ENCODE data around the gene TPP2.
A peak's percentile ranks its signal among the peaks of the same experiment; 100 is the strongest.

The TPP2 gene

DNA sequence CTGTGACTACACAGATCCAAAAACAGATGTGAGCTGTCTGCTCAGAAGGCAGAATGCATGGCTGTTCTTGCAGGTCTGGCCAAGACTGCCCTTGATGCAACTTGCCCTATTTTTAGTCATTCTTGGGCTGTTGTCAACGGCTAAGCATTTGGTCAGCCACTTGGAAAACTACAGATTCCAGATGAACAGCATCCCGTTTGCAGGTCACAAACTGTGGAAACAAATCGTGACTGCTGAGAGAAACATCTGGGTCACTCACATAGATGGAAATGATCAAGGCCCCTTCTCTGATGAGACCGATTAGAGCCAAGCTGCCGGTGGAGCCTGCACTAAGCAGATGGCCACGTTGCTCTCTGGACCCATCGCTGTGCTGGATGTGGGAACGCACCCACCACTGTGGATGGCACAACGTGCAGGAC lies 113.5 kb downstream of the TPP2 start:
- TF ChIP-seq, protein P1, sequence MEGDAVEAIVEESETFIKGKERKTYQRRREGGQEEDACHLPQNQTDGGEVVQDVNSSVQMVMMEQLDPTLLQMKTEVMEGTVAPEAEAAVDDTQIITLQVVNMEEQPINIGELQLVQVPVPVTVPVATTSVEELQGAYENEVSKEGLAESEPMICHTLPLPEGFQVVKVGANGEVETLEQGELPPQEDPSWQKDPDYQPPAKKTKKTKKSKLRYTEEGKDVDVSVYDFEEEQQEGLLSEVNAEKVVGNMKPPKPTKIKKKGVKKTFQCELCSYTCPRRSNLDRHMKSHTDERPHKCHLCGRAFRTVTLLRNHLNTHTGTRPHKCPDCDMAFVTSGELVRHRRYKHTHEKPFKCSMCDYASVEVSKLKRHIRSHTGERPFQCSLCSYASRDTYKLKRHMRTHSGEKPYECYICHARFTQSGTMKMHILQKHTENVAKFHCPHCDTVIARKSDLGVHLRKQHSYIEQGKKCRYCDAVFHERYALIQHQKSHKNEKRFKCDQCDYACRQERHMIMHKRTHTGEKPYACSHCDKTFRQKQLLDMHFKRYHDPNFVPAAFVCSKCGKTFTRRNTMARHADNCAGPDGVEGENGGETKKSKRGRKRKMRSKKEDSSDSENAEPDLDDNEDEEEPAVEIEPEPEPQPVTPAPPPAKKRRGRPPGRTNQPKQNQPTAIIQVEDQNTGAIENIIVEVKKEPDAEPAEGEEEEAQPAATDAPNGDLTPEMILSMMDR (IDR thresholded peaks at IDR 0.05; ENCODE audit: extremely low read depth, insufficient read depth, missing control alignments) = no peak
- no peak for DNase-seq (ENCODE audit: low spot score)
- in situ Hi-C loops (cut with MboI; ENCODE audit: low pct_unique_long_range_greater_than_20kb, low sequenced_read_pairs, unreplicated experiment) = no loop called here

GRCh38 chr13:102715447-102715846 lies 118.7 kb downstream of the TPP2 start:
- DNase-seq (ENCODE audit: low spot score) = no peak
- in situ Hi-C loops (cut with MboI; ENCODE audit: low pct_unique_long_range_greater_than_20kb, low sequenced_read_pairs, unreplicated experiment) = no loop called here
- TF ChIP-seq, protein P1 (IDR thresholded peaks at IDR 0.05; ENCODE audit: extremely low read depth, insufficient read depth, missing control alignments) = no peak

DNA sequence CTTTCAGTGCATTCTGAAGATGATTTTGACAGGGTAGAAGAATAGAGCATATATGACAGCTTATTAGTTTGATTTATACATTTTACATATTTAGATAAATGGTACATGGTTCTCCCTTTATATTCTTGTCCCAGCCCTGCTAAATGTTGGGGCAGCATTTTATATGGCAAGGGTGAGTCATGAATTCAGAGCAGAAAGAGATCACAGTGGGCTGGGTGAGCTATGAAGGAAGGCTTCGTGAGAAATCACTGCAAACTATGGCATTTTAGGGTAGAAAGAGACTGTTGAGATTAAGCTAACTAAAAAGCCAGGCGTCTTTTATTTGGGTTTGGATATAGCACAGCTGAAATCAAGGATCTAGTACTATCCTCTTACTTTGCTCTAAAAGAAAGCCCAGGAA lies 122.0 kb downstream of the TPP2 start:
- DNase-seq (ENCODE audit: low spot score) = no peak
- TF ChIP-seq, protein P1 (IDR thresholded peaks at IDR 0.05; ENCODE audit: extremely low read depth, insufficient read depth, missing control alignments) = no peak
- in situ Hi-C loops (cut with MboI; ENCODE audit: low pct_unique_long_range_greater_than_20kb, low sequenced_read_pairs, unreplicated experiment) = no loop called here

DNA sequence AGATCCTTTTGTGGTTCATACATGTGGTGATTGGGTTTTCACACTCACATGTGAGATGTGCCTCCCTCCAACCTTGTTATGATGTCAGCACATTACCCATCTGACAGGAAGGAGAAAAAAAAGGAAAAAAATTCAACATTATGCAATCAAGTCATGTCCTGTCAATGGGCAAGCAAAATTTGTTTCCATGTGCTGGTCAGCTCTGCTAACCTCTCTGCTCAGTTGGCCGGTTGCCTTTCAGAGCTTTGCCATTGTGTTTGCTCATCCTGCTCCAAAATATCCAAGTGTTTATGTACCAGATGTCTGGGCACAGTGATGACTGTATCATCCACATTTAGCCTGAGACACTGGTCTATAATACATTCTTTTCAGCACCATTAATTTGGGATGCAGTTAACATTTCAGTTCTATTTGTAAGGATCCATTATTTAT lies 125.0 kb downstream of the TPP2 start:
- TF ChIP-seq, protein P1 (IDR thresholded peaks at IDR 0.05; ENCODE audit: extremely low read depth, insufficient read depth, missing control alignments) = no peak
- no peak for DNase-seq (ENCODE audit: low spot score)
- in situ Hi-C loops (cut with MboI; ENCODE audit: low pct_unique_long_range_greater_than_20kb, low sequenced_read_pairs, unreplicated experiment) = no loop called here

DNA sequence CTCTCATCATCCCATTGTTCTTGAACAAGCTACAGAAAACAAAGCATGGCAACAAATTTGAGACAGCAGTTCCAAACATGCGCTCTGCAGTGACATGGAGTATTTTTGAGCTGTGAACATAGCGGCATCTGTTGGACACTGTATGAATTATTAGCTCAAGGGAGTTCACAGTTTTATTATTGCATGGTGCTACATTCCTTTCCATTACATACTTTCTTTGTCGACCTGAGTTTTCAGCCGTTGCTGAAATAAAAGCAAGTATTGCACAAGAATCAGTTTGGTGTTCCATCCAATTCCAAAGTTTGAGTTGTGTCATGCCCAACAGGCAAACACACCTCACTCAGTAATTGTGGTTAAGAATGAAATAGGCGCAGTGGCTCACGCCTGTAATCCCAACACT lies 128.1 kb downstream of the TPP2 start:
- no peak for DNase-seq (ENCODE audit: low spot score)
- TF ChIP-seq, protein P1 (IDR thresholded peaks at IDR 0.05; ENCODE audit: extremely low read depth, insufficient read depth, missing control alignments) = peak; percentile 57
- in situ Hi-C loops (cut with MboI; ENCODE audit: low pct_unique_long_range_greater_than_20kb, low sequenced_read_pairs, unreplicated experiment) = no loop called here

DNA sequence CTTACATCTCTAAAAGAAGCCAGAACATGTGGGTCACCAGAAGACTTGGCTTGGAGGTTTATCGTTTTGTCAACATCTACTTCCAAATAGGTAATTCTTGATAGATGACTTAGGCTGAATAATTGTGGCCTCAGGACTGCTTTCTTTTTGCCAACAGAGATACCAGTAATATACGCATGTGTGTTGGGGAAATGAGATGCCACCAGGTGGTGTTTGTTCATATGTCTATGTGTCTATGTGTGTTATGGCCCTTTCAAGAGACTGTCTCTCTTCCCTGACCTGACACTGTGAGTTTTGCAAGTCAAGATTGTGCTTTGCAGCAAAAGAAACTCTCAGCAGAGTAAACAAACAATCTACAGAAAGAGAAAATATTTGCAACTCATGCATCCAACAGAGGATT lies 129.6 kb downstream of the TPP2 start:
- in situ Hi-C loops (cut with MboI; ENCODE audit: low pct_unique_long_range_greater_than_20kb, low sequenced_read_pairs, unreplicated experiment) = no loop called here
- no peak for DNase-seq (ENCODE audit: low spot score)
- TF ChIP-seq, protein P1 (IDR thresholded peaks at IDR 0.05; ENCODE audit: extremely low read depth, insufficient read depth, missing control alignments) = peak; percentile 10
